Lower leg skin (tissue), 3 donors: Measurements from ENCODE around the gene ARHGEF1.

Experiments used
- POLR2A ChIP-seq, 2 donors: fragments of 450-650 bp; IDR thresholded peaks; one replicate each; pipeline ENCODE4 v1.6.1; 2016 to 2017; ENCODE audit warnings: antibody characterized with exemption in 2 of 2, mild to moderate bottlenecking in 1 of 2, moderate library complexity in 1 of 2
- TF ChIP-seq, protein P1 (sequence below), 3 donors: fragments of 450-650 bp; IDR thresholded peaks; one replicate each; pipeline ENCODE4 v1.5.1; 2016; ENCODE audit warnings: antibody characterized with exemption in 3 of 3, mild to moderate bottlenecking in 3 of 3, moderate library complexity in 2 of 3

DNA sequence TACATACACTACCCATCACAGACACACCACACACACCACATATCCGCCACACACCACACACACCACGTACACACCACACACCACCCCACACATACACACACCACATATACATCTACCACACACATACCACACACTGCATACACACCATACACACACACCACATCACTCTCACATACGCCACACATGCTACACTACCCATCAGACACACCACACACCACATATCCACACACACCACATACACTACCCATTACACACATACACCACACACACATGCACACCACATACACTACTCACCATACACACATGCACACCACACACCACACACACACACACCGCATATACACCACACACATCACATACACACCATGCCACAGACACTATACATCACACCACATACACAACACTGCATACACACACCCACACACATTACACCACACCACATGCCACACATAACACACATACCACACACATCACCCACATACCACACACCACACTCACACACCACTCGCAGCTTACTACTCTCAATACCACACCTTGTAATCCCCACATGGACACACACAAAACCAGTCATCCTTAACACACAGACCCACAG, 35.8 kb downstream of the ARHGEF1 start:
- TF ChIP-seq, protein P1, sequence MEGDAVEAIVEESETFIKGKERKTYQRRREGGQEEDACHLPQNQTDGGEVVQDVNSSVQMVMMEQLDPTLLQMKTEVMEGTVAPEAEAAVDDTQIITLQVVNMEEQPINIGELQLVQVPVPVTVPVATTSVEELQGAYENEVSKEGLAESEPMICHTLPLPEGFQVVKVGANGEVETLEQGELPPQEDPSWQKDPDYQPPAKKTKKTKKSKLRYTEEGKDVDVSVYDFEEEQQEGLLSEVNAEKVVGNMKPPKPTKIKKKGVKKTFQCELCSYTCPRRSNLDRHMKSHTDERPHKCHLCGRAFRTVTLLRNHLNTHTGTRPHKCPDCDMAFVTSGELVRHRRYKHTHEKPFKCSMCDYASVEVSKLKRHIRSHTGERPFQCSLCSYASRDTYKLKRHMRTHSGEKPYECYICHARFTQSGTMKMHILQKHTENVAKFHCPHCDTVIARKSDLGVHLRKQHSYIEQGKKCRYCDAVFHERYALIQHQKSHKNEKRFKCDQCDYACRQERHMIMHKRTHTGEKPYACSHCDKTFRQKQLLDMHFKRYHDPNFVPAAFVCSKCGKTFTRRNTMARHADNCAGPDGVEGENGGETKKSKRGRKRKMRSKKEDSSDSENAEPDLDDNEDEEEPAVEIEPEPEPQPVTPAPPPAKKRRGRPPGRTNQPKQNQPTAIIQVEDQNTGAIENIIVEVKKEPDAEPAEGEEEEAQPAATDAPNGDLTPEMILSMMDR (IDR thresholded peaks at IDR 0.05), result no peak
- TF ChIP-seq POLR2A (IDR thresholded peaks at IDR 0.05), result no peak
